Measurements from ENCODE around the gene CHAF1B.

DNA sequence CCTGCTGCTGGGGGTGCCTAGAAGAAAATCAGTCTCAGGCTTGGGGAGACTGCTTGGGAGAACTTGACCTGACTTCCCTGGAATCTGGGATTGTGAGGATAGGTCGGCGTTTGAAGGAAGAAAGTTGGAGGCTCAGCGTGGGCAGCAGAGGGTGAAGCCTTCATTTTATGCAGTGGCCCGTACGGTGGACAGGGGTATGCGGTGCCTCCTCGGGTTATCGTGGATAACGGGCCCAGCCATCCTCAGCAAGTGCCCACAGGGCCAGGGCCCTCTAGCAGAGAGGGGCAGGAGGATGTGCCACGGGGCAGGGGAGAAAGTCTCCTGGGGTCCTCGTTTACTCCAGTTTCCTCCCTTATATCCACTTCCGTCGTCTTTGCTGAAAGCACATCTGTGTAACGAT lies 34.0 kb downstream of the CHAF1B start:
- TF ChIP-seq POLR2A (IDR thresholded peaks at IDR 0.05; ENCODE audit: low read length) = no peak
- TF ChIP-seq GATA1 (IDR thresholded peaks at IDR 0.05; ENCODE audit: low read depth, low read length) = no peak

Data from erythroblast (primary cell).